ENCODE measurements around the gene ADAMTS19.

DNA sequence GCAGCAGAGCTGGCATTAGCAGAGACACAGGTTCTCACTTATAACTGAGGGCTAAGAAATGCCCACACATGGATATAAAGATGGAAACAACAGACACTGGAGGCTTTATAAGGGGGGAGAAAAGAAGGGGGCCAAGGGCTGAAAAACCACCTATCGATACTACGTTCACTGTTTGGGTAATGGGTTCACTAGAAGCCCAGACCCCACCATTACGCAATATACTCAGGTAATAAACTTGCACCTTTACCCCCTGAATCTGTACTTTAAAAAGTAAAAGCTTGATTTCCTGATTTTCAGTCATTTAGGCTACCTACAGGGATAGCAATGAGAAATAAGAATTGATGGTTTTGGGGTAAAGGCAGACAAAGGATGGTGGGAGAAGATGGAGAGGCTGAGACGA lies 285.9 kb downstream of the ADAMTS19 start:
- TF ChIP-seq, protein P1, sequence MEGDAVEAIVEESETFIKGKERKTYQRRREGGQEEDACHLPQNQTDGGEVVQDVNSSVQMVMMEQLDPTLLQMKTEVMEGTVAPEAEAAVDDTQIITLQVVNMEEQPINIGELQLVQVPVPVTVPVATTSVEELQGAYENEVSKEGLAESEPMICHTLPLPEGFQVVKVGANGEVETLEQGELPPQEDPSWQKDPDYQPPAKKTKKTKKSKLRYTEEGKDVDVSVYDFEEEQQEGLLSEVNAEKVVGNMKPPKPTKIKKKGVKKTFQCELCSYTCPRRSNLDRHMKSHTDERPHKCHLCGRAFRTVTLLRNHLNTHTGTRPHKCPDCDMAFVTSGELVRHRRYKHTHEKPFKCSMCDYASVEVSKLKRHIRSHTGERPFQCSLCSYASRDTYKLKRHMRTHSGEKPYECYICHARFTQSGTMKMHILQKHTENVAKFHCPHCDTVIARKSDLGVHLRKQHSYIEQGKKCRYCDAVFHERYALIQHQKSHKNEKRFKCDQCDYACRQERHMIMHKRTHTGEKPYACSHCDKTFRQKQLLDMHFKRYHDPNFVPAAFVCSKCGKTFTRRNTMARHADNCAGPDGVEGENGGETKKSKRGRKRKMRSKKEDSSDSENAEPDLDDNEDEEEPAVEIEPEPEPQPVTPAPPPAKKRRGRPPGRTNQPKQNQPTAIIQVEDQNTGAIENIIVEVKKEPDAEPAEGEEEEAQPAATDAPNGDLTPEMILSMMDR (optimal IDR thresholded peaks at IDR 0.05 in 1 of 3, IDR thresholded peaks at IDR 0.05 in 1 of 3, conservative IDR thresholded peaks at IDR 0.05 in 1 of 3; ENCODE audit: extremely low read depth in 1 of 3, insufficient read depth in 2 of 3, low read length in 3 of 3) = no peak
- no peak for TF ChIP-seq EZH2 (IDR thresholded peaks at IDR 0.05; ENCODE audit: low read length)

All from keratinocyte (primary cell).